Fibroblast of pulmonary artery (primary cell): ENCODE data around the gene DEK.
"Not testable (repeated sequence)": the region's sequence is repeated elsewhere in the genome, so short reads cannot be mapped to it uniquely, and the experiment has no call there.

Source experiments
- DNase-seq: peaks from one replicate; pipeline ENCODE4 v3.0.0-alpha.2; 2010; ENCODE audit warnings: low read depth
- H3K4me3 ChIP-seq: replicated peaks from 2 replicates; pipeline ENCODE4 v1.5.1; 2011; ENCODE audit warnings: low read depth, mild to moderate bottlenecking, control low read depth, low read length, moderate library complexity
- CTCF ChIP-seq: IDR thresholded peaks from 2 replicates; pipeline ENCODE4 v1.5.1; 2011; ENCODE audit warnings: mild to moderate bottlenecking, control low read depth, low read length, inconsistent platforms; ENCODE audit errors: missing control alignments

The DEK gene

DNA sequence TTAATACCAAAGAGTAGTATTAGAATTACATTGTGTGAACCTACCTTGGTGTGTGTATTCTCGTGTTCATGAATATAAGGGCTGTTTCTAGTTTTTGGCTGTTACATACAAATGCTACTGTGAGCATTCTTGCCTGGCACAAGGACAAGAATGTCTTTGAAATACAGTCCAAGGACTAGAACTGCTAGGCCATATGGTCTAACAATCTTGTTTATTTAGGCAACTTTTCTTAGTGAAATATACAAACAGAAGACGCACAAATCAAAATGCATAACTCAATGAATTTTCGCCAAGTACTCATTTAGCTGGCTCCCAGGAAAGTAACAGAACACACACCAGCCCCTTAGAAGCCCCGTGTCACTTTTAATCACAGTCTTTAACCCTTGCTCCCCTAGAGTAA, 80.6 kb downstream of the DEK start:
- DNase-seq = peak; percentile 22
- TF ChIP-seq CTCF = no peak
- H3K4me3 ChIP-seq = no peak overlapping the region

- H3K4me3 ChIP-seq = no peak overlapping the region
- DNase-seq = no peak
- TF ChIP-seq CTCF = no peak
These were observed 81.8 kb downstream of the DEK start for GRCh38 chr6:18182568-18182967.

- no peak for DNase-seq
- H3K4me3 ChIP-seq = no peak overlapping the region
- no peak for TF ChIP-seq CTCF
These were observed 84.5 kb downstream of the DEK start for GRCh38 chr6:18179770-18180356.

- DNase-seq = no peak
- H3K4me3 ChIP-seq = no peak overlapping the region
- TF ChIP-seq CTCF = no peak
These were observed 85.2 kb downstream of the DEK start for GRCh38 chr6:18178960-18179615.

DNA sequence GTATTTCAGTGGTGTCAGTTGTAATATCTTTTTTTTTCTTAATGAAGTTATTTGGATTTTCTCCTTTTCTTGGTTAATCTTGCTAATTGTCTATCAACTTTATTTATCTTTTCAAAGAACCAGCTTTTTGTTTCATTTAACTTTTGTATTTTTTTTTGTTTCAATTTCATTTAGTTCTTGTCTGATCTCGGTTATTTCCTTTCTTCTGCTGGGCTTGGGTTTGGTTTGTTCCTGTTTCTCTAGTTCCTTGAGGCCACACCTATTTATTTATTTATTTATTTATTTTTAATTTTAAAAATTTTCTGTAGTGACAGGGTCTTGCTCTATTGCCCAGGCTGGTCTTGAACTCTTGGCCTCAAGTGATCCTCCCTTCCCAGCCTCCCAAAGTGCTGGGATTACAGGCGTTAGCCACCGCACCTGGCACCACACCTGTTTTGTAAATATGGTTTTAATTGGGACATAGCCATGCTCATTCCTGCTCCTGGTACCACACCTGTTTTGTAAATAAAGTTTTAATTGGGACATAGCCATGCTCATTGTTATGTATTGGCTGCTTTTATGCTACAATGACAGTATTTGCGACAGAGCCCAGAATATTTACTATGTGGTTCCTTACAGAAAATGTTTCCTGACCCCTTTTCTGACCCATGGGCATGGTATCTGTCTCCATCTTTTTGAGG, 86.9 kb downstream of the DEK start:
- H3K4me3 ChIP-seq = no peak overlapping the region
- no peak for DNase-seq
- no peak for TF ChIP-seq CTCF

- H3K4me3 ChIP-seq, DNase-seq: not testable (repeated sequence)
These were observed 88.1 kb downstream of the DEK start for GRCh38 chr6:18176198-18176597.
